GM21367 (cell line): Measurements from ENCODE around the gene FOXL2.
"Not testable (repeated sequence)": the region's sequence is repeated elsewhere in the genome, so short reads cannot be mapped to it uniquely, and the experiment has no call there.

Source experiments
- ATAC-seq: cut with Tn5 transposase; IDR thresholded peaks from one replicate; pipeline ENCODE4 v1.9.1; 2021; ENCODE audit not compliant: unreplicated experiment

FOXL2 gene

DNA sequence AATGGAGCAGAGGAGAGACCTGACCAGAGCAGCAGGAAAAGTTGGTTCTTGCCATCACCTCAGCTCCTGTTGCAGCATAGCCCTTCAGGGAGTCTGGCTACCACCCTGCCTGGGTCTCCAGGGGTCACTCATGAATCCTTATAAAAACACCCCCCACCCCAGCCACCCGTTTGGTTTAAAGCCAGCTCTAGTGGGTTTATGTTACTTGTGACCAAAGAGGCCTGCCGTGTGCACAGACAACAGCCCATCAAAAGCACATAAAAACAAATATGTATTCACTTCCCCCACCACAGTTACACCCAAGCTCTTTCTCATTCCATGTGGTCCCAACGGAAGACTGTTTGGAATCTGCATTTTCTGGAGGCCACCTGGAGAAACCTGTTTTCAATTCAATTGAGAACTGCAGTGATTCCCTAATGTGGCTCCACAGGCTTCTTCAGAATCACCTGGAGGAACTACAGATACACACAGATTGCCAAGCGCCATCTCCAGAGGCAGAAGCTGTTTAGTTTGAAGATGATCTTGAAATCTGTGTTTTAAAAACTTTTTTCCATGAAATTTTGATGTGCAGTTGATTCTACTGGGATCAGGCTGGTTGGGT lies 13.8 kb downstream of the FOXL2 start:
- ATAC-seq, result no peak

DNA sequence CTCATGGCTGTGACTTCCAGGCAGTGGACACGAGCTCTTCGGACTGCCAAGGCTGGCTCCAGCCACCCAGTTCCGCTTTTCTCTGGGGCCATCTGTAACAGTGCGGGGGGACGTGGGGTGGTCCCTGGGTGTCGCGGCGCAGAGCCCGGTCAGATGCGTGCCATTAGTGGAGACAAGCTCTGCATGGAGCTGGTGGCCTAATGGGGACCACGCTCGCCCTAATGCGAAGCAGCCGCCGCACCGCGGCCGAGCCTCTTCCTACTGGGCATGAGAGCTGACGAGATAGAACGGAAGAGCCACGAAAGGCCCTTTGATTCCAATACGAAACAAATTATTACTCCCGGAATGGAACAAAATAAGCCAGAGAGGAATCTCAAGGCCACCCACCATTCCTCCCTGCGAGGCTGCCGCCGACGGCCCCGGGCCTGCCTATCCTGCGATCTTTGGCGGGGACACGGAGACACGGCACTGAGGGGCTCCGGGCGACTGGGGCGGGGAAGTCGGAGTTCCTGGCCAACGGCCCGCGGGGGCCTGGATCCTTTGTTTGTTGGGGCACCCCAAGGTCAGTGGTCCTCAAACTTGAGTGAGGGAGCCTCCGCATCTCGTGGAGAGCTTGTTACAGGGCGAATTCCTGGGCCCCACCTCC lies 18.1 kb downstream of the FOXL2 start:
- ATAC-seq, result no peak

- no peak for ATAC-seq
Observed at GRCh38 chr3:138923531-138923994, 23.4 kb downstream of the FOXL2 start.

GRCh38 chr3:138922400-138922799 lies 24.5 kb downstream of the FOXL2 start:
- ATAC-seq, result not testable (repeated sequence)

- ATAC-seq, result no peak
Observed at GRCh38 chr3:138921316-138922292, 25.3 kb downstream of the FOXL2 start.

- ATAC-seq, result no peak
Observed at GRCh38 chr3:138919325-138919724, 27.6 kb downstream of the FOXL2 start.

GRCh38 chr3:138916824-138917223 lies 30.1 kb downstream of the FOXL2 start:
- ATAC-seq, result no peak

DNA sequence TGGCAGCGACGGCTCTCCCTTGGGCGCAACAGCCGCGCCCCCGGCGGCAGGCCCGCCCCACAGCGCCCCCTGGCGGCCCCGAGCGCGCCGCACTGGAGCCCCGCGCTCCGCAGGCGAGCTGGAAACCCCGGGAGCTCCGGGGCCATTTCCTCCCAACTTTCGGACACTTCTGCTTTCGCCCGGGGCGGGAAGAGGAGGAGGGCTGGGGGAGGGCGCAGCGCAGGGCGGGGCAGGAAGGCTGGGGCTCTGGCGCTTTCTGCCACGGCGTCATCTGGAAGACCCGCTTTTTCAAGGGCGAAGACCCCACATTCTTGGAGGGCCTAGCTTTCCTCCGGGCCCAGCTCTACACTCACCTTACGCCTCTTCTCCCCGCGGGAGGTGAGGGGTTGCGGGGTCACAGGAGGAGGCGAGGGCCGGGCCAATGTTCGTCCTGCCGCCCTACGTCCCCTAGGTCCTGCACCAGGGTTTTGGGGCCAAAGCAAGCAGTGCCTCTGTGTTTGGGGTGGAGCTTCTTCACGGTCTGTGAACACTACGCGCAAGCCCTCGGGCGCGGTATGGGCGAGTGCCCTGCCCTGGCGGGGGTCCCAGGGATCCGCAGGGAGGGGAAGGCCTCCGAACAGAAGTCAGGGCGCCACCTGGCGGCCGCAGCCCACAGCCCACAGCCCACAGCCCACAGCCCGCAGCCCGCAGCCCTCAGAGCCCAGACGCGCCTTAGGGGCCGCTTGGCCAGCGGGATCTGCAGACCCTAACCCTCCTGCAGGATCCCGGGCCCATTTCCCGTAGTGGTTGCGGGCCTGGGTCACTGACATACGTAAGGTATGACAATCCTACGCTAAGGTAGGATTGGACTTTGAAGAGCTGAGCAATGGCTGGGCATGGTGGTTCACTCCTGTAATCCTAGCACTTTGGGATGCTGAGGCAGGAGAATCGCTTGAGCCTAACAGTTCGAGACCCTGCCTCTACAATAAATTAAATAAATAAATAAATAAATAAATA lies 31.1 kb downstream of the FOXL2 start:
- peak; percentile 72 for ATAC-seq

DNA sequence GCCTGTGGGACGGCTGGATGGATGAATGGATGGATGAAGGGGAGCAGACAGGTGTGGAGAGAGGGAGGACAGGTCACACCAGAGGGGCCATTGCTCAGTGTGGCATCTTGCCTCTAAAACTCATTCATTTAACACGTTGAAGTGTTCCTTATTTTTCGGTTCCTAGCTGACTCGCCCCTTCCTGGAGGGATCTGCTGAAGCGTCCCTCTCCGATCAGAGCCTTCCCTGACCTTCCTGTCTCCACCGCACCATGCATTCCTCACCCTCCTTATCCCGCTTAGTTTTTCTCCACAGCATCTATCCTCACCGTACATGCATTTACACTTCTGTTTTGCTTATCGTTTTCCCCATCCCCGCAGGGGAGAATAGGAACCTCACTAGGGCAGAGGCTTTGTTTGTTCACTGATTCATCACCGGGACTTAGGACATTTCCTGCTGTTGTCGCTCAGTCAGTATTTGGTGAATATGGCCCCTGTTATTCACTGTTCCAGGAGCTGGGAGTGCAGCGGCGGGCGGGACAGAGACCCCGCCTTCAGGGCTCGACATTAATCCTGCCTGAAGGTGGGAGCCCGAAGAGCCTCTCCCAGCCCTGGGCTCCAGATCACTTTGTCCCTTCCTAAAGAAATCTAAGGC lies 32.0 kb downstream of the FOXL2 start:
- peak; percentile 18 for ATAC-seq

GRCh38 chr3:138913766-138914165 lies 33.2 kb downstream of the FOXL2 start:
- ATAC-seq, result no peak

DNA sequence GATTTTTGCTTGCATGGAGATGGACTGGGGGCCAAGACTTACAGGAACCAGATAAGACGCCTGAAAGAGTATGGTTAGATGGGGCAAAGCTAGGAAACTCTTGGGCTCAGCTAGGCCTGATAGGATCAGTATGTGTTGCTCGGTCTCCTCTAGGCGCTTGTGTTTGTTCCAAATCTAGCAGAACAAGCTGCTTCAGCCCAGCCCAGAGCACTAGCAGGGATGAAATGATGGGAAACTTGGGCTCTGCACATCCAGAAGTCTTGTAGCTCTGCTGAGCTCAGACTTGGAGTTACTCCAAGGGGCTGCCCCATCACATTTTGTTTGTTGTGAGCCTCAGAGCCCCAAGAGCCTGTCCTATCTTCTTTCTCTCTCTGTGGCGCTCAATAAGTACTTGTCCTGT lies 34.7 kb downstream of the FOXL2 start:
- no peak for ATAC-seq

GRCh38 chr3:138911621-138912020 lies 35.3 kb downstream of the FOXL2 start:
- ATAC-seq, result no peak

- no peak for ATAC-seq
Observed at GRCh38 chr3:138909904-138910303, 37.0 kb downstream of the FOXL2 start.

- ATAC-seq, result no peak
Observed at GRCh38 chr3:138908846-138909245, 38.1 kb downstream of the FOXL2 start.

GRCh38 chr3:138907539-138907938 lies 39.4 kb downstream of the FOXL2 start:
- ATAC-seq, result no peak

- no peak for ATAC-seq
Observed at GRCh38 chr3:138902171-138902570, 44.8 kb downstream of the FOXL2 start.

GRCh38 chr3:138901567-138901966 lies 45.4 kb downstream of the FOXL2 start:
- no peak for ATAC-seq

DNA sequence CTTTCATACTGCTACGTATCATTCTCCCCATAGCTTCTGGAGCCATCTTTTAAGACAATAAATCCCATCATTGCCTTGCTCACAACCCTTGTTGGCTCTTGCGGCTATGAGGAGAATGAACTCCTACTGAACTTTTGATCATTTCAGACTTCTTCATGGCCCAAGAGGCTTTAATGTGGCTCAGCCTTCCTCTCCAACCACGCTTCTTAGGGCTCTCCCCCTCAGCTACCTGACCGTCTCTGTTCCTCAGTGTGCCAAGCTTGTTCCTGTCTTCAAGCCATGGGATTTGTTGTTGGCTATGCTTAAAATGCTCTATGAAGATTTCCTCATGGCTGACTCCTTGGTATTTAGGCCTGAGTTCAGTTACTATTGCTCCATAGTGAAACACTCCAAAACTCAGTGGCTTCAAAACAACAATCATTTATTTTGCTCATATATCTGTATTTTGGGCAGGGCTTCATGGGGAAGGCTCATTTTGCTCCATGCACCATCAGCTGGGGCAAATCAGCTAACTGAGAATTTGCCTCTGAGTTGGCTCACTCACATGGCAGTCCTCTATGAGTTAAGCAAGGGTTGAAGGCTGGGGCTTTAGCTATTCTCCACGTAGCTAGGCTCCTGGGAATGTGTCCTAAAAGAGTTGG lies 47.5 kb downstream of the FOXL2 start:
- ATAC-seq, result no peak

DNA sequence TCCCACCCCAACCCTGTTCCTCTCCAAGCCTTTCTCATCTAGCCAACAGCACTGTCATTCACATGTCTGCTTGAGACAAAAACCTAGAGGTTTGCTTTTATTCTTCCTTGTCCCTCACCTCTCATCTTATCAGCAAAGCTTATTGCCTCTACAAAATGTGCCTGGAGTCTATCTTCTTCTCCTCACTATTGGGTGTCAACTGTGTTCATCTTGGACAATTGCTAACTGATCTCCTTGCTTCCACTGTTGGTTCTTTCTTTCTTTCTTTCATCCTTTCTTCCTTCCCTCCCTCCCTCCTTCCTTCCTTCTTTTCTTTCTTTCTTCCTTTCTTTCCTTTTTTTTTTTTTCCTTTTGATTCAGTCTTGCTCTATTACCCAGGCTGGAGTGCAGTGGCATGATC lies 48.2 kb downstream of the FOXL2 start:
- ATAC-seq, result no peak

DNA sequence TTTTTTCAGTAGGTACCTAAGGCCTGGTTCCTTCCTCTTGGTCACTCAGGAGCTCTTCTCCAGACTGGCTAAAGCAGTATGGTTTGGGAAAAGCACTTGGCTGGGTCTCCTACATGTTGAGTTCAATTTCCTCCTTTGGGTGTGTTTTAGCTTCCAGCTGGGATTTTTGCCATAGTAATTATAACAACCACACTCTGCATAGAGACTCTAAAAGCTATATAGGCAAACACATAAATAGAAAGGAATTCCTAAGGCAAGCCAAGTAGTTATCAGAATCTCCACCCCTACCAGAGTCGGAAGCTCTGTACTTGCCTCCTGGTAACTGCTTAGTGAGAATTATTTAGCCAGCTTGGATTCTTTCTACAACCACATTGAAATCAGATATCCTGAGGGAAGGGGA lies 48.6 kb downstream of the FOXL2 start:
- ATAC-seq, result no peak
